GM12878 (cell line): ENCODE results near the gene MAGI1. TPM values are rescaled to one million over a fixed set of nuclear protein-coding genes. Genes with fewer than 3 reads are reported as not detected.

ENCODE experiments used
- ATAC-seq: fragments of 200-7000 bp; cut with Tn5 transposase; 3 replicates; pipeline ENCODE4 v1.9.1; 2020; ENCODE audit warnings: mild to moderate bottlenecking, moderate library complexity
- BruUV-seq: library from RNA; stranded (reverse); fragments of 400-500 nt; replicated peaks from 2 replicates; lab custom pipeline; 2021; lab: Mats Ljungman, UMichigan
- CTCF ChIA-PET: fragments of 300-600 bp; sonication (Branson Sonifier 250); formaldehyde crosslinking; extraction: SDS; loops from one replicate; lab custom pipeline; 2021; ENCODE audit warnings: inconsistent platforms; lab: Yijun Ruan, JAX
- POLR2A ChIA-PET: fragments of 350-600 bp; formaldehyde crosslinking; extraction: SDS; loops from one replicate; lab custom pipeline; 2021; ENCODE audit warnings: inconsistent platforms; lab: Charles Lee
- RAD21 ChIA-PET: fragments of 300-600 bp; sonication (Branson Sonifier 250); formaldehyde crosslinking; loops from one replicate; lab custom pipeline; 2023; ENCODE audit warnings: antibody characterized with exemption; ENCODE audit not compliant: unreplicated experiment; lab: Charles Lee
- SMC1A ChIA-PET: fragments of 300-600 bp; sonication (Branson Sonifier 250); formaldehyde crosslinking; loops from one replicate; lab custom pipeline; 2023; ENCODE audit not compliant: unreplicated experiment, uncharacterized antibody; lab: Charles Lee
- DNase-seq: peaks from one replicate; pipeline ENCODE4 v3.0.0-alpha.2; 2011; ENCODE audit warnings: low read depth, low spot score
- FAIRE-seq: peaks from 3 replicates; lab custom pipeline; 2011; peaks lifted over from hg19 to GRCh38; lab: Jason Lieb, UNC
- H2AFZ ChIP-seq: 2 replicates; pipeline ENCODE4 v1.6.0; 2011; ENCODE audit warnings: low read depth, low read length, control low read depth; ENCODE audit not compliant: control insufficient read depth
- H3K27ac ChIP-seq: 2 replicates; pipeline ENCODE4 v1.5.1; 2011; ENCODE audit warnings: control low read depth; ENCODE audit not compliant: control insufficient read depth, insufficient read depth
- H3K27me3 ChIP-seq, 2 experiments: replicated peaks in 1 of 2; 2 replicates each; pipeline versions ENCODE4 v1.6.0 to v1.6.1; 2011; ENCODE audit warnings: low read length in 1 of 2; ENCODE audit not compliant: control insufficient read depth in 2 of 2, insufficient read depth in 2 of 2
- H3K36me3 ChIP-seq, 2 experiments: 2 replicates each; pipeline ENCODE4 v1.5.1; 2011; ENCODE audit warnings: low read length in 1 of 2; ENCODE audit not compliant: control insufficient read depth in 2 of 2, insufficient read depth in 2 of 2
- H3K4me1 ChIP-seq: 2 replicates; pipeline ENCODE4 v1.6.1; 2011; ENCODE audit warnings: mild to moderate bottlenecking, low read length, moderate library complexity, mixed read lengths; ENCODE audit not compliant: control insufficient read depth, insufficient read depth
- H3K4me2 ChIP-seq: 2 replicates; pipeline ENCODE4 v1.6.0; 2011; ENCODE audit warnings: control low read depth; ENCODE audit not compliant: control insufficient read depth, insufficient read depth
- H3K4me3 ChIP-seq: fragments of 200-600 bp; sonication (generic); 2 replicates; pipeline ENCODE4 v1.5.1; 2016
- H3K79me2 ChIP-seq: 2 replicates; pipeline ENCODE4 v1.6.0; 2011; ENCODE audit warnings: low read length; ENCODE audit not compliant: control insufficient read depth, insufficient read depth
- H3K9ac ChIP-seq: 2 replicates; pipeline ENCODE4 v1.8.0; 2011; ENCODE audit warnings: low read length, control low read depth, mixed read lengths; ENCODE audit not compliant: control insufficient read depth, insufficient read depth
- H3K9me3 ChIP-seq: replicated peaks from 3 replicates; pipeline ENCODE4 v1.5.1; 2011; ENCODE audit warnings: mild to moderate bottlenecking, low read length; ENCODE audit not compliant: control insufficient read depth, insufficient read depth
- H4K20me1 ChIP-seq: 2 replicates; pipeline ENCODE4 v1.6.0; 2011; ENCODE audit not compliant: control insufficient read depth, insufficient read depth
- CBX3 ChIP-seq: fragments of 200-600 bp; sonication (generic); IDR thresholded peaks from 2 replicates; pipeline ENCODE4 v1.6.1; 2016; ENCODE audit warnings: low read depth, borderline replicate concordance
- E2F4 ChIP-seq: IDR thresholded peaks from 2 replicates; pipeline ENCODE4 v1.6.1; 2012; ENCODE audit warnings: low read depth, low read length, improper control_type of control experiment
- ETV6 ChIP-seq, 2 experiments: fragments of 450-650 bp in 1 of 2; IDR thresholded peaks in 1 of 2; conservative IDR thresholded peaks in 1 of 2; 2 replicates each; pipeline ENCODE4 v1.6.1; 2014; ENCODE audit warnings: antibody characterized with exemption in 1 of 2, borderline replicate concordance in 1 of 2, low read depth in 1 of 2, mild to moderate bottlenecking in 1 of 2, moderate library complexity in 1 of 2
- EZH2 ChIP-seq: IDR thresholded peaks from 2 replicates; pipeline ENCODE4 v1.6.1; 2012; ENCODE audit warnings: low read depth, mild to moderate bottlenecking, control low read depth, inconsistent platforms, low read length, borderline replicate concordance; ENCODE audit not compliant: control insufficient read depth
- HSF1 ChIP-seq: fragments of 150-350 bp; IDR thresholded peaks from 2 replicates; pipeline ENCODE4 v1.6.1; 2014; ENCODE audit warnings: mild to moderate bottlenecking, low read depth, low read length
- IRF5 ChIP-seq: fragments of 450-650 bp; IDR thresholded peaks from 2 replicates; pipeline ENCODE4 v1.6.1; 2017; ENCODE audit warnings: borderline replicate concordance
- JUND ChIP-seq: IDR thresholded peaks from 2 replicates; pipeline ENCODE4 v1.6.1; 2012; ENCODE audit warnings: low read depth, mild to moderate bottlenecking, low read length, improper control_type of control experiment, moderate library complexity
- MYB ChIP-seq: fragments of 150-350 bp; IDR thresholded peaks from 2 replicates; pipeline ENCODE4 v1.6.1; 2014; ENCODE audit warnings: mild to moderate bottlenecking, low read depth, low read length, borderline replicate concordance
- NBN ChIP-seq: fragments of 450-650 bp; IDR thresholded peaks from 2 replicates; pipeline ENCODE4 v1.6.1; 2016
- NFYA ChIP-seq: IDR thresholded peaks from 2 replicates; pipeline ENCODE4 v1.6.1; 2011; ENCODE audit warnings: low read depth, mild to moderate bottlenecking, low read length, improper control_type of control experiment, borderline replicate concordance
- NRF1 ChIP-seq: conservative IDR thresholded peaks from 2 replicates; pipeline ENCODE4 v1.6.1; 2011; ENCODE audit warnings: mild to moderate bottlenecking, low read depth, low read length, improper control_type of control experiment
- RAD21 ChIP-seq: IDR thresholded peaks from 2 replicates; pipeline ENCODE4 v1.6.1; 2011; ENCODE audit warnings: mild to moderate bottlenecking, low read depth, low read length, moderate library complexity; ENCODE audit not compliant: insufficient read depth
- RCOR1 ChIP-seq: conservative IDR thresholded peaks from 2 replicates; pipeline ENCODE4 v1.6.1; 2012; ENCODE audit warnings: low read depth, low read length, improper control_type of control experiment
- SIX5 ChIP-seq: IDR thresholded peaks from 2 replicates; pipeline ENCODE4 v1.6.1; 2011; ENCODE audit warnings: mild to moderate bottlenecking, low read depth, low read length, moderate library complexity; ENCODE audit not compliant: severe bottlenecking
- SMAD1 ChIP-seq: fragments of 450-650 bp; IDR thresholded peaks from 2 replicates; pipeline ENCODE4 v1.6.1; 2018; ENCODE audit warnings: mild to moderate bottlenecking, low read depth; ENCODE audit not compliant: partially characterized antibody
- SRF ChIP-seq, 2 experiments: IDR thresholded peaks; 2 replicates each; pipeline ENCODE4 v1.6.1; 2011; ENCODE audit warnings: low read depth in 2 of 2, low read length in 2 of 2, mild to moderate bottlenecking in 1 of 2, moderate library complexity in 1 of 2
- ZZZ3 ChIP-seq: IDR thresholded peaks from 2 replicates; pipeline ENCODE4 v1.6.1; 2011; ENCODE audit warnings: low read depth; ENCODE audit not compliant: control insufficient read depth, insufficient read length
- WGBS: methylation state at CpG from one replicate; pipeline ENCODE4 v1.1.6; 2016; ENCODE audit warnings: low lambda C conversion rate; ENCODE audit not compliant: insufficient replicate concordance, insufficient coverage; ENCODE audit errors: missing lambda C conversion rate; 5-methylcytosine and 5-hydroxymethylcytosine counted together
- in situ Hi-C: fragments of 300-500 bp; cut with MboI; formaldehyde crosslinking; loops from 9 replicates; pipeline ENCODE4 v1.14.3; 2018; ENCODE audit warnings: mixed read lengths
- intact Hi-C: fragments of 100-400 bp; cut with micrococcal nuclease; formaldehyde crosslinking; loops from one replicate; pipeline ENCODE4 v1.14.2; 2022; ENCODE audit not compliant: unreplicated experiment
- polyA plus RNA-seq, 11 experiments: library from polyadenylated mRNA; depleted of rRNA in 4 of 11; unstranded in 6 of 11; stranded (reverse) in 5 of 11; fragments of >200 nt; fragmentation: Nextera tagmentation in 4 of 11; fragmentation: Illumina TruSeq in 1 of 11; extraction: Ambion mirVana in 4 of 11; extraction: Trizol in 1 of 11; gene quantifications; 1 replicate in 1 of 11; 2 replicates in 10 of 11; pipeline versions ENCODE4 v1.2.1 to v1.2.3, GENCODE V29; 2011 to 2016; ENCODE audit warnings: inconsistent platforms in 2 of 11, missing spikeins in 2 of 11, low read depth in 1 of 11
- total RNA-seq, 4 experiments: library from RNA; depleted of rRNA in 3 of 4; stranded (reverse); fragments of >200 nt in 3 of 4; fragmentation: Illumina TruSeq in 1 of 4; extraction: Trizol in 1 of 4; gene quantifications; 2 replicates each; pipeline versions ENCODE4 v1.2.1 to v1.2.3, GENCODE V29; 2013 to 2021
- TF ChIP-seq, protein P1 (sequence below): IDR thresholded peaks from 2 replicates; pipeline ENCODE4 v1.6.1; 2011; ENCODE audit warnings: borderline replicate concordance, low read depth, mild to moderate bottlenecking, moderate library complexity, low read length; ENCODE audit not compliant: insufficient read depth, poor library complexity, severe bottlenecking

Gene MAGI1
- total and polyA plus RNA-seq, 10 of the 15 experiments (the other 5 are each of a cell fraction or from before 2014, with no cell fraction given), result 0.02 to 3.3 (median 0.29) TPM; not detected in 1

DNA sequence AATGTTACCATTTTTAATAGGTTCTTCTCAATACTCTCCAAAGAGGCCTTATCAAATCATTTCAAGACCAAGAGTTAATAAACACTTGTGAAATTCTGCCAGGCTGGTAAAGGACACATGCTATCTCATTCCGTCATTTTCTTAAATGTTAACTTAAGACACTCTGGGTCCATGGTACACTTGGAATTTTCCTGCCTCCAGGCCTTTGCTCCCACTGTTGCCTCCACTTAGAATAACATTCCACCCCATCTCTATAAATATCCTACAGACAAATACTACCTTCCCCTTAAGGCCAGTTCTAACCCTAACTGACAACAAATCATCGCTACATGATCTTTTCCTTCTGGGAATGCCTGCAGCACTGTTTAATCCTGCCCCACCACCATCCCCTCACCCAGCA lies 24.1 kb downstream of the MAGI1 start:
- Histone ChIP-seq H3K27ac (no peak overlapping the region), H3K9me3 (no peaks in the 10 kb centered on the region), H2AFZ (no peak overlapping the region), H3K9ac (no peak overlapping the region), H4K20me1 (no peaks in the 10 kb centered on the region), H3K4me1 (no peaks in the 10 kb centered on the region), H3K4me3 (no peak overlapping the region), H3K4me2 (no peak overlapping the region), H3K27me3 (no peaks in the 10 kb centered on the region; a peak in 1 of 4 replicates), H3K79me2 (no peaks in the 10 kb centered on the region), H3K36me3 (no peaks in the 10 kb centered on the region)
- FAIRE-seq (no peak), DNase-seq (no peak), ATAC-seq (no peak)
- in situ Hi-C loops (no loop called here), intact Hi-C loops (no loop called here)
- ChIA-PET POLR2A (no interaction called here), CTCF (no interaction called here), SMC1A (no interaction called here), RAD21 (no interaction called here)
- TF ChIP-seq, protein P1, sequence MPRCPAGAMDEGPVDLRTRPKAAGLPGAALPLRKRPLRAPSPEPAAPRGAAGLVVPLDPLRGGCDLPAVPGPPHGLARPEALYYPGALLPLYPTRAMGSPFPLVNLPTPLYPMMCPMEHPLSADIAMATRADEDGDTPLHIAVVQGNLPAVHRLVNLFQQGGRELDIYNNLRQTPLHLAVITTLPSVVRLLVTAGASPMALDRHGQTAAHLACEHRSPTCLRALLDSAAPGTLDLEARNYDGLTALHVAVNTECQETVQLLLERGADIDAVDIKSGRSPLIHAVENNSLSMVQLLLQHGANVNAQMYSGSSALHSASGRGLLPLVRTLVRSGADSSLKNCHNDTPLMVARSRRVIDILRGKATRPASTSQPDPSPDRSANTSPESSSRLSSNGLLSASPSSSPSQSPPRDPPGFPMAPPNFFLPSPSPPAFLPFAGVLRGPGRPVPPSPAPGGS, result no peak
- TF ChIP-seq NRF1, result no peak
- no peak for TF ChIP-seq SRF (IDR thresholded peaks at IDR 0.05; ENCODE audit: low read depth in 2 of 2, low read length in 2 of 2)
- TF ChIP-seq RAD21, result no peak
- TF ChIP-seq JUND, result no peak
- no peak for TF ChIP-seq NBN
- no peak for TF ChIP-seq EZH2
- no peak for TF ChIP-seq CBX3
- TF ChIP-seq HSF1, result no peak
- no peak for TF ChIP-seq ETV6 (conservative IDR thresholded peaks at IDR 0.05 in 1 of 2, IDR thresholded peaks at IDR 0.05 in 1 of 2; ENCODE audit: borderline replicate concordance in 1 of 2, low read depth in 1 of 2)
- TF ChIP-seq RCOR1, result no peak
- TF ChIP-seq IRF5, result no peak
- TF ChIP-seq E2F4, result no peak
- TF ChIP-seq MYB, result no peak
- no peak for TF ChIP-seq SIX5
- TF ChIP-seq SMAD1, result no peak
- no peak for TF ChIP-seq NFYA
- no peak for TF ChIP-seq ZZZ3
- 79% methylated on average over 2 of the region's 2 CpGs for WGBS
- BruUV-seq, result no TSS peak
